Cerebellar cortex (tissue), 1 donor: Measurements from ENCODE around the gene MED19.
"Not testable (repeated sequence)": the region's sequence is repeated elsewhere in the genome, so short reads cannot be mapped to it uniquely, and the experiment has no call there.

Experiments
- DNase-seq: peaks from one replicate; pipeline ENCODE4 v3.0.0-alpha.2; 2015; ENCODE audit warnings: low spot score

MED19 gene, protein sequence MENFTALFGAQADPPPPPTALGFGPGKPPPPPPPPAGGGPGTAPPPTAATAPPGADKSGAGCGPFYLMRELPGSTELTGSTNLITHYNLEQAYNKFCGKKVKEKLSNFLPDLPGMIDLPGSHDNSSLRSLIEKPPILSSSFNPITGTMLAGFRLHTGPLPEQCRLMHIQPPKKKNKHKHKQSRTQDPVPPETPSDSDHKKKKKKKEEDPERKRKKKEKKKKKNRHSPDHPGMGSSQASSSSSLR

GRCh38 chr11:57711414-57712255 lies at the start of gene MED19:
Gene MED19, minus strand, starts transcription at chr11:57712215. Its CDS starts 36 bp downstream, at chr11:57712179.
- DNase-seq, result peak; percentile 92

DNA sequence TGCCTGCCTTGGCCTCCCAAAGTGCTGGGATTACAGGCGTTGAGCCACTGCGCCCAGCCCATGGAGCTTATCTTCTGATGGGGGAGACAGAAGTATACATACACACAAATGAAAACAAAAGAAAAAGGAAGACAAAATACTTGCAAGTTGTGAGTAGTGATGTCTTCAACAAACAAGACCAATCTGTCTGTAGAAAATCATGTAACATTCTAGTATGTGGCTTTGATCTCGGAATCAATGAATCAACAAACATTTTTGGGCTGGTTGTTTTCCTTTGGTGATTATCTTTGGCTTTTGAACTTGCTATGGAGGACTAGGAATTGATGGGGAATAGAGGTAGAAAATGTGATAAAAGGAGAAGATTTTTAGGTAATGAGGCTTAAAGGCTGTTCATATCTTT lies 46.2 kb upstream of the MED19 start:
- DNase-seq, result no peak

GRCh38 chr11:57752954-57753353 lies 40.9 kb upstream of the MED19 start:
- DNase-seq, result no peak

DNA sequence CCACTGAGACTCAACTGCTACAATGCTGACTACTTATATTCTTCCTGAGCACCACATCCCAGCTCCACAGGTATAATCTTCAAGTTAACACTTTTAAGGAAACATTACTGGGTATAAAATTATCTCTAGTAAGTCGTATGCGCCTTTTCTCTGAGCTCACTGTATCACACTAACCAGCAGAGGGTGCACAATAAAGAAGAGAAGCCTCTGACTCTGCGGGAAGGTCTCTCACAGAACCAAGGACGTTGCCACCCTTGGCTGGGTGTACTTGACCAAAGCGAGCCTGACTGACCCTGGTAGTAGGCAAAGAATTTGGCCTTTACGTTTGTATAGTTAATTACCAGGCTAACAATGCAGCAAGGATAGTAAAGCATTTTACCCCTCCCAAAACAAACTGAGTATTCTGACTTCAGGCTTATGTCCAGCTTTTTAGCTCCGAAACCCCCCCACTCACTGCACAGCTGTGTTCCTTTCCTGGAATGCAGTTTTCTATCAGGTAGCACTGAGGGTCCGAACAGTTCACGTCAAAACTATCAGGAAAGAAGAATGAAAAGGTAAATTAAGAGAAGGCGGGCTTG lies 39.8 kb upstream of the MED19 start, which contains the start of gene BTBD18:
TSS of gene BTBD18 (minus strand) at position 144 of the 578 bp plus-strand sequence. CDS start 631 bp downstream, outside the sequence.
- peak; percentile 42 for DNase-seq

GRCh38 chr11:57751176-57751575 lies 39.2 kb upstream of the MED19 start:
- no peak for DNase-seq

DNA sequence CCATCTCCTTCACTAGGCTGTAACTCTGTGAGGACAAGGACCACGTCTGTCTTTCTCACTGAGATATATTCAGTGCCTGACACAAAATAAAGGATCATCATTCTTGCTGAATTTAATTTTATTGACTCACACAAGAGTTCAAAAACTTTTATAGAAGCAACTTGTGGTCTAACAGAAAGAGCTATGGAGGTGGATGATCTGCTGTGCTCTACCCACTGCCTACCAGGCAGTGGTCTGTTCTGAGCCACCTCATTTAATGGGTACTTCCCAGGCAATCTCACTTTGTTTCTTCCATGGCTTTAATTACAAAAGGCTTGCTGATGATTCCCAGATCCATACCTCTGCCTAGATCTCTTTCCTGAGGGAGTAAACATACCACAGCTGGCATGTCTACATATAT lies 34.9 kb upstream of the MED19 start:
- DNase-seq, result no peak

DNA sequence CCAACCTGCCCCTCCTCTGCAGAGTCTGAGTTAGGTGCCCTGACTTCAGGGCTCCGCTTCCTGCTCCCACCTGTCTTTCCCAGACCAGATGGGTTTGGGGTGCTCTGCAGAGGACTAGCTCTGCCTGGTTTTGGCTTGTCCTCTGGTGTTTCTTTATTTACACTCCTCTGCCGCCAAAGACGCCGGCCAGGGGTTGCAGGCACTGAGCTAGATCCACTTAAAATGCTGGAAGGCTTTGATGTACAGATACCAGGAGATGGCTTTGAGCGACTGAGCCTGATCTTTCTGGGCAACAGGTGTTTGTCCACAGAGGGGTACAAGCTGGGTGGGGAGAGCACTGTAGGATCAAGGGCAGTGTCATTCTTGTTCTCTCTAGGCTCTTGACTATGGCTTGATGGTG lies 33.2 kb upstream of the MED19 start:
- DNase-seq, result no peak

GRCh38 chr11:57744357-57744756 lies 32.3 kb upstream of the MED19 start:
- no peak for DNase-seq

DNA sequence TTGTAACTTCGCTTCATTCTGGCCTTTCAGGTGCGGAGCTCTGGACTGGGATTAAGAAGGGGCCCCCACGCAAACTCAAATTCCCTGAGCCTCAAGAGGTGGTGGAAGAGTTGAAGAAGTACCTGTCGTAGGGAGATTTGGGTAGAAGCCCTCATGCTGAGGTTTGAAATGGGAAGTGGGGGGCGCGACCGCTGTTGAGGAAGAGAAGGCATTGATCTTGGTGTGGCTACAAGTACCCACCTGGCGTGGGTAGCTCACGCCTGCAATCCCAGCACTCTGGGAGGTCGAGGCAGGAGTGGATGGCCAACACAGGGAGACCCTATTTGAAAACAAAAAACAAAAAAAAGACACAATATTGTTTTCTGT lies 30.1 kb upstream of the MED19 start:
- no peak for DNase-seq

DNA sequence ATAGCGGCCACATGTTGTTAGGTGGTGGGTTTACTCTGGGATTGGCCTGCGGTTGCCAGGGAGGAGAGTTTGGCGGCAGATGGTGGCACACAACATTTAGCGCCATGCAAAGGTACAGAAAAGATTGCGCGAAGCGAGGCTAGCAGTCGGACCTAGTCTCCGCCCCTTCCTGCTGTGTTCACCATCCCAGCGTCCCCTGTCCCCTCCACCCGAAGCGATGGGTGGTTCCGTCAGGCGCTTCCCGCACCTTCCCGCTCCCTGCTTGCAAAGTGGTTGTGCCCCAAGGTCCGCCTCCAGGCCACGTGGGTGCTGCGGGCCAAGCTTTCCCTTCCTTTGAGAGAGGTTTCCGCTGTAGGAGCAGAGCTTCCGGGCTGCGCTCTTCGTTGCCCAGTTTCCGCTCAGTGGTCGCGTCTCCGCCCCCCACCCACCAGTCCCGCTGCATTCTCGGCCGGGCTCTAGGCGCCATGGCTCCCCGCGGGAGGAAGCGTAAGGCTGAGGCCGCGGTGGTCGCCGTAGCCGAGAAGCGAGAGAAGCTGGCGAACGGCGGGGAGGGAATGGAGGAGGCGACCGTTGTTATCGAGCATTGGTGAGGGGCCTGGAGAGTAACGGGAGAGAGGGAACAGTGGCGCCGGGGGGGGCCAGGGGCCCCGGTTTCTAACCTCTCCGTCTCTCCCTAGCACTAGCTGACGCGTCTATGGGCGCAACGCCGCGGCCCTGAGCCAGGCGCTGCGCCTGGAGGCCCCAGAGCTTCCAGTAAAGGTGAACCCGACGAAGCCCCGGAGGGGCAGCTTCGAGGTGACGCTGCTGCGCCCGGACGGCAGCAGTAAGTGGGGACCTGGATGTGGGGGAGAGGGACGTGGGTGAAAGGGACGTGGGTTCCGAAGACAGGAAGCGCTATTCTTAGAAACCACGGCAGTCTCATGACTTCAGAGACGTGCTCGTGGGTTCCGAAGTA lies 29.4 kb upstream of the MED19 start, which contains the start of gene SELENOH:
TSS of gene SELENOH (plus strand) at position 360 of the 955 bp plus-strand sequence. CDS start at position 465, 105 bp downstream.
- DNase-seq, result peak; percentile 98

DNA sequence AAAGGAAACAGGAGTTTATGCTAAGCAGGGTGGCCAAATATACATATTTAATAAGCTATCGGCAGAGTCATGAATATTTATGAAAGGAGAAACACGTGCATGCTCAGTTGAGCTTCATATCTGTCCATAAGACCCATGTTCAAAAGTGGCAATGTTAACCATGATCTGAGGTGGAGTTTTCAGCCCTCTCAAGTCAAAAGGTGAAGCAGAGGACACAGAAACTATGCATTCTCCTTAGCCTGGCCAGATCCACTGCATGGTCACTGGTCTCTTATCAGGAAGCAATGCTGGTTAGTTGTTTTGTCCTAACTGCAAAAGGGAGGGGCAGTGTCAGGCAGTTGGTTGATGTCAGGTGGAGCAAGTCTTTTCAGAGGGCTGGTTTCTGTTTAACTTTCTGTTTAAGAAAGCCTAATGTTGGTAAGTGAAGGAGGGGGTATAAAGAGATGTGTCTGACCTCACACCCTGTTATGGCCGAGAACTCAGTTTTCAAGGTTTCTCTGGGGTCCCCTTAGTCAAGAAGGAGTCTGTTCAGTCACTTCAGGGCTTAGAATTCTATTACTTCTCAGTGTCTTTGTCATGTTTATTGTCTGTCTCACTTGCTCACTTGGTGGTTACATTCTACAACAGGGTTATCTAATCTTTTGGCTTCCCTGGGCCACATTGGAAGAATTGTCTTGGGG lies 23.7 kb upstream of the MED19 start:
- no peak for DNase-seq

- DNase-seq, result no peak
These were observed 20.6 kb upstream of the MED19 start for GRCh38 chr11:57732661-57733060.

DNA sequence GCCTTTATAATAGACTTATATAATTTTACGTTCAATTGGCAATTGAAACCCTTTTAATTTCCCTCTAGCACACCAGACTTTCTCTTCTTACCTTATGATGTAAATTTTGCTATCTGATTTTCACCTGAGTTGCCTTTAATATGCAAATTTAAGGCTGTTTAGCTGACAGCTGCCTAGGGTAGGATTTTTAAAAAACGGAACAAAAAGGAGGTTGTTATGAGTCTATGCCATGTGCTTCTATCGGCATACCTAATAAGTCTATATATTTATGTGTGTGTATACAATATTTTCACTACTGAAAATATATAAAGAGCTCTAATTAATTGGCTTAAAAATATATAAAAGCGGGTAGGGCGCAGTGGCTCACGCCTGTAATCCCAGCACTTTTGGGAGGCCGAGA lies 17.5 kb upstream of the MED19 start:
- no peak for DNase-seq

- no peak for DNase-seq
These were observed 16.8 kb upstream of the MED19 start for GRCh38 chr11:57728829-57729228.

DNA sequence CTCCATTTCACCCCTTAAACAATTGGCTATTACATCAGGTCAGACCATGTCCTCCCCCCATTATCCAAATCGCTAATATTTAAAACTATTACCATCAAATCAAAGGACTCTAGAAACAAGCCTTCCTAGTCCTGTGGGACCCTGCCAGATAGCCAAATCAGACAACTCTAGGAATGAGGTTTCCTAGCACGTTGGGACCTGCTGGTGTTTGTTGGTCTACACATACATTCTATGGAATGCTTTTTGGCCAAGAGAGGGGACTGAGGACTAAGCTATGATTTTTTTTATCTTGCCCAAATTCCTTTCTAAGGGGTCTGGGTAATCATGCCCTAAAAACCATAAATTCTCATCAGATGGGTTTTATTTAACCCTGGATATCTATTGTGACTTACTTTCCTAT lies 15.2 kb upstream of the MED19 start:
- no peak for DNase-seq

DNA sequence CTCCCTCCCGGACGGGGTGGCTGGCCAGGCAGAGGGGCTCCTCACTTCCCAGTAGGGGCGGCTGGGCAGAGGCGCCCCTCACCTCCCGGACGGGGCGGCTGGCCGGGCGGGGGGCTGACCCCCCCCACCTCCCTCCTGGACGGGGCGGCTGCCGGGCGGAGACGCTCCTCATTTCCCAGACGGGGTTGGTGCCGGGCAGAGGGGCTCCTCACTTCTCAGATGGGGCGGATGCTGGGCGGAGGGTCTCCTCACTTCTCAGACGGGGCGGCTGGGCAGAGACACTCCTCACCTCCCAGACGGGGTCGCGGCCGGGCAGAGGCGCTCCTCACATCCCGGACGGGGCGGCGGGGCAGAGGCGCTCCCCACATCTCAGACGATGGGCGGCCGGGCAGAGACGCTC lies 4.7 kb upstream of the MED19 start:
- DNase-seq, result not testable (repeated sequence)

GRCh38 chr11:57713835-57714234 lies 1.8 kb upstream of the MED19 start:
- DNase-seq, result no peak

- DNase-seq, result peak; percentile 100
These were observed 488 bp upstream of the MED19 start, which contains the start of gene TMX2 for GRCh38 chr11:57712256-57713150. Gene TMX2, plus strand, starts transcription at chr11:57712593. Its CDS starts 26 bp downstream, at chr11:57712619.

DNA sequence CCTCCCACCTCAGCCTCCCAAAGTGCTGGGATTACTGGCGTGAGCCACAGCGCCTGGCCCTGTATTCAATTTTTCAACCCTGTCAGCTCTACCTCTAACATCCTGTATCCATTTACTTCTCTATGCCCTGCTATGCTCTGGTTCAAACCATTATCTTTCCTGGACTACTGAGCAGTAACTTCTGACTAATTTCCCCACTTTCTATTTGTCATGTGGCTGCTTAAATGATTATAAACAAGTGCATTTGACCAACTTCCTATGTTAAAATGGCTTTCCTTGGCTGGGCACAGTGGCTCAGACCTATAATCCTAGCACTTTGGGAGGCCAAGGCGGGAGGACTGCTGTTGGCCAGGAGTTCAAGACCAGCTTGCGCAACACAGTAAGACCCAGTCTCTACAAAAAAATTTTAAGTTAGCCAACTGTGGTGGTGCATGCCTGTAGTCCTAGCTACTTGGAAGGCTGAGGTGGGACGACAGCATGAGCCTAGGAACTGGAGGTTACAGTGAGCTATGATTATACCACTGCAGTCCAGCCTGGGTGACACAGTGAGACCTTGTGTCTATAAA lies 2.1 kb downstream of the MED19 start:
- DNase-seq, result no peak

- DNase-seq, result not testable (repeated sequence)
These were observed 6.6 kb downstream of the MED19 start for GRCh38 chr11:57705432-57705831.
